CD4-positive, alpha-beta T cell treated with Interleukin-4 for 1 hour (primary cell): Measurements from ENCODE around the gene PDE5A.
A peak's percentile ranks its signal among the peaks of the same experiment; 100 is the strongest.
"Not testable (repeated sequence)": the region's sequence is repeated elsewhere in the genome, so short reads cannot be mapped to it uniquely, and the experiment has no call there.

Experiments
- DNase-seq, 2 donors: peaks; one replicate each; pipeline ENCODE4 v3.0.0-alpha.2; 2020 to 2022

Gene PDE5A

DNA sequence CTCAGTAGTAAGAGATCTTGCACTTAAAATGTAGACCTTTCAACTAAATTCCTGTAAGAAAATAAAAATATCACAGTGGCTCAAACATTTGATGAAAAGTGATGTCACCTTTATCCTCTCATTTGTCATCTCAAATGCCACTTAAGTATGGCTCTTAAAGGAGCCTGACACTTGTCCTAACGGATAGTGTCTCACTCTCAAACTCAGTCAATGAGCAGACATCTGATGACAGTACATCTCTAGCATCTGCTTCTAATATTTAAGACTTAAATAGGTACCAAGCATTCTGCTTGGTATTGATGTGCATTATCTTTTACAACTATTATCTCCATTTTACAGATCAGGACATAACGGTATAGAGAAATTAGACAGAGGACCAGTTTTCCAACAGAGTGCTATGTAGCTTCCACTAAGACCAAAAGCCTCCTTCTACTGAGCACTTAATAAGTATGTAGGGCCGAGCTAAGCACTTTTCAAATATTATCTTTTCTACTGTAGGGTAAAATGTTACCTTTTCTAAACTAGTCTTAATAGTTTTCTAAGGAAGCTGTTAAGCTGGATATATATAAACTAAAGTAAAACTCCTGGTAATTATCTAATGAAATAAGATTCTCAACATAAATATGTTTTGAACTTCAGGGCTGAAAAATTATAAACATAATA is 110.2 kb downstream of the PDE5A start:
- DNase-seq: no peak

DNA sequence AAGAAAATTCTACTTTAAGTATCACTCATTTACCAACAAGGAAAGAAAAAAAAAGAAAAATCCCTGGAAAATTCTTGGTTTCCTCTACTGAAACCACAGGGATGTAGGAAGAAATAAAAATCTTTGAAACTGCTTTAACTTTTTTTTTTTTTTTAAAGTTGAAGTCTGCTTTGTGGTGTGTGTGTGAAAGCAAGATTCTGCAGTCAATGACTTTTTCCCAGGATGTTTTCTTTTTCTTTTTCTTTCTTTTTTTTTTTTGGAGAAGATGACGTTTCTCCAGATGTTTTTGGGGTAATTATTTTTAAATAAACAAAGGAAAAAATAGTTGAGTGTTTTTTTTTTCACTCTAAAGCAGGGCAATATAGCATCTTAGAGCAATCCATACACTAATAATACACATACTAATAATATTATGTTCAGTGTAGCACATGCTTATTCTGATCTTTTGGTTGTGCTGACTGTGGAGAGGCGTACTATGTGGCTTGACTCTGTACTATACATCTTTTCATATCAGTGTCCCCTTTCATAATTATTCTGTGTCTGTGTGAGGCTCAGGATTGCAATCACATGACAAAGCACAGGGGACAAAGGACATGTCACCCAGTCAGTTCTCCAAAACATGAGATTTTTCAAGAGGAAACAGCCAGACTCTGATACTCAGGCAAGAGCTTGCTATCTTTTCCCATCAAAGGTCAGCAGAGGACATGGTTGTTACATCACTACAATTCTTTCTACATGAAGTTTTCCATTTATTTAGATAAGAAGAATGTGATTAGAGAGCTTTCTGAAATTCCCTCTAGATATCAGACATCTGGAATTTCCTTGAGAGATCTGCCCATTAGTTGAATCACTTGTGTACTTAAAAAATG is 111.0 kb downstream of the PDE5A start:
- no peak for DNase-seq

DNA sequence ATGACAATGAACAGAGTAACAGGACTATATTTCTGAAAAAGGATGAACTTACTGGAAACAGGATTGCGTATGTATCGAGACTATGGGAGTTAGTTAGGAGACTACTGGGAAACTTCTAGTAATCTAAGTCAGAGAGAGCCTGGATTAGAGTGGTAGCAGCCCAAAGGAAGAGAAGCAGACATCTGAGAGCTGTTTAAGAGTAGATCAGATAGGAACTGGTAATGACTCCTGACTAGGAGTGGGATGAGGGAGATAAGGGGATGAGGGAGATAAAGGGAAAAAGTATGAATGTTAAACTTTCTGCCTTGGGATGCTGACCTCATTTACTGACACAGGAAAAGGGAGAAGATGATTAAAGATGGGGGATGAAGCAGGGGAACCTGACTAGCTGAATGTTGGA is 116.2 kb downstream of the PDE5A start:
- no peak for DNase-seq

DNA sequence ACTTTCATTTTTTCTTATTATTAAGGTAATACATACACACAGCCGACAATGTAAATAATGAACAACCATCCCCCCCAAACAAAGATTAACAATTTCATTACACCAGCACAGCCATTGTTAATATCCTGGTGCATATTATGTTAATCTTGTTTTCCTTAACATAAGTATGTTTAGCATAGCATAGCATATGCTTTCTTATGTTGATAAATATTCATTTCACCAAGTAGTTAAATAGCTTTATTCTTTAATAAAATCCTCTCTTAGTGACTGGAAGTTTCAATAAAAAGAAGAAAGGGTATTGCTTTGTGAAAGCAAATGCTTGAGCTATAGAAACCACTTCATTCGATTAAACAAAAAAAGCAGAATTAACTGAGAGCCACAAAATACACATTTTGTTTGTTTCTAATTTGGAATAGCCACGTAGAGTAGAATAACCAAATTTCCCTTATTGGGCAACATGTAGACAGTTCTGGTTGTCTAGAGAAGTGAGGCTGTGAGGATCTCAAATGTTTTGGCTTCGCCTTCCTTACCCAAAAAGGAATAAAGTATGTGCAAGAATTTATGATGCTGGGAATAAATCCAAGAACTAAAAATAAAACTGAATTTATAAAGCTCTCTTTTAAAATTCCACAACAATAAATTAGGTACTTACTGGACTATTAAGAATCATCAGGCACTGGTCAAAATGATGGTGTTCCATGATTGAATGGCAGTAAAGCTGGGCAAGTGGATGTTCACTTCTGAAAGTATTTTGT is 118.0 kb downstream of the PDE5A start:
- DNase-seq: no peak

DNA sequence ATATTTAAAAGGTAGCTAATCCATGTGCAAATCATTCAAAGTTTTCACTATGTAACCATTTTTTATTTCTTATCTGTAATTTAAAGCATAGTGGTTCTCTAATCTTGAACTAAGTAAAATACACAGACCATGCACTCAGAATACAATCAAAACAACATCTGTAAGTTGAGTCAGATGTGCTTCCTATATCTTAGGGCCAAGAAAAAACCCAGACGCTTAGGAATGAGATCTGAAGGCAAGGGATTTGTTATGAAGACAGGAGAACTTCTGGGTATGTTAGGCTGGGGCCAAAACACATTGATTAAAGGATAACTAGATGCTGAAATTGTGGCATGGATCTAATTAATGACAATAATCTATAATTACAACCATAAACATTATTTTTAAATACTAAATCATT is 120.3 kb downstream of the PDE5A start:
- DNase-seq: no peak

DNA sequence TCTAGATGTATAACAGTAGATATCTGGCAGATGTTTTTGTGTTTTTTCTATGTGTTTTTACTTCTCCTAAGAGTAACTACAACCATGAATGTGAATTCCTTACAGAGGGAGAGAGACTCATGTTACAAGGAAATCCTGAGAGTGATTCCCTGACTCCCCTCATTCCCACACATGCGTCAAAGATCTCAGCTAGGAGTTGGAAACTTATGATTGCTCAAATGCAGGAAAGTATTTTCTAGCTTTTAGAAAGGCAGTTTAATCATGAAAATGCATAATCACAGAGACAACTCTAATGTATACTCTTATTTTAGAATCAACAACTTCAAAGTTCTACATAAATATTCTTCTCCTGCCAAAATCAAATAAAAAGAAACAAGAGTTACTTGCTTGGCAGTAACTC is 121.8 kb downstream of the PDE5A start:
- no peak for DNase-seq

DNA sequence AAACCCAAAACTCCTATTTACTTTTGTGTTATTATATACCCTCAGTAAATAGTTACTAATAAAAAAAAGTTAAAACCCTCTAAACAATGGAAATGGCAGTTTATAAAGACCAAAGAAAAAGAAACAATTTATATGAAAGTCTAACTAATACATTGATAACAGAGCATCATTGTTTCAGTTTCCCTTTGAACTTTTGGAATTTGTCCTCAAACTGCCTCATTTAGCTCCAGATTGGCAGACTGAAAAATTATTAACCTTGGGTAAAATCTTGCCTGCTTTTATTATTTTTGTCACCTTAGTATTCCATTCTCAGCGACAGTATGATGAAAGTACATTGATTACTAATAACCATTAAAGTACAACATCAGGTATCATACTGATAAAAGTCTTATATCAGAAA is 124.0 kb downstream of the PDE5A start:
- DNase-seq: no peak

DNA sequence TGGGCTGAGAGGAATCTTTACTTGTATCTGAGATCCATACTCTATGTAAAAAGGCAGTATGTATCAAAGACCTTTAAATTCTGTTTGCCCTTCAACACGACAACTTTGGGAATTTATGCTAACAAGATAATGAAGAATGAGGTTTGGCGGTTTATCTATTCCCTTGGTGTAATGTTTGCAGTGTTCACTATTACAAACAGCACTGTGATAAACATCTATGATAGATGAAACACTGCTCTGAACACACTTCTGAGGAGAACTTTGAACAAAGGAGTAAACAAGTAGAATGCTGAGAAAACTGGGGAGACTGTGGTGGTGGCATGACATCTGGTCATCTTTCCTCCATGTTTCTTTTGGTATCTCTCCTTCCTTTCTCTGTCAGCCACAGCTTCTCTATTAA is 126.9 kb downstream of the PDE5A start:
- DNase-seq: no peak

DNA sequence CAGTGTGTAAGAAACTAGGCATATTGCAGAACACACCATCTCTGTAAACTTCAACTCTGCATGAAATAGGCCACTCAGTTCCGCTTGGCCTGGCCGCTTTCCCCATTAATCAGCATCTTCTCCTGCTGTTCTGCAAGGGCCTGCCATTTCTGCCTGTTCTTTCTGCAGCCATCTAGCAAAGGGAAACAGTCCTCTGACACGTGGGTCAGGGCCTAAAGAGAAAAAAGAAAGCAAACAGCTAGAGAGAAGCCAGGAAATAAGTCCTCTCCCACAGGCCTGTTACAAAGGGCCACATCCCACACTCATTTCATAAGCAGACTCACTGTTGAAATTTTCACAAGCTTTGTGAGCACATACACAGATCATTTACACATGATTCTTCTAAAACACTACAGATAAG is 130.1 kb downstream of the PDE5A start:
- no peak for DNase-seq

DNA sequence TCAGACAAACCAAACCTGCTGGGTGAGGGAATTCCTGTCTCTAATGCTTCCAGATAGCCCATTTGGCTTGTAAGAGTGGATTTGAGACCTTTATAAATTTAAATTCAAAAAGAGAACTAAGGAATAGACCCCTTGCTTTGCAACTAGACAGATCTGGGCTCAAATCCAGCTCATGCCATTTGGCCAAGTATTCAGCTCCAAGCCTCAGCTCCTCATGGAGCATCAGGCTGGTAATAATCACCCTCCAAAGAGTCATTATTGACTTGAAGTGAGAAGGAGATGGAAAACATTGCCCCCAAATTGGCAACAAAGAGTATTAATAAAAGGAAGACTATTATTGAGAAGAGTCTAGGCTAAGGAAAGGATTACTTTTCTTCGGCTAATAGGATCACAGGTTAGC is 134.7 kb downstream of the PDE5A start:
- DNase-seq: no peak

DNA sequence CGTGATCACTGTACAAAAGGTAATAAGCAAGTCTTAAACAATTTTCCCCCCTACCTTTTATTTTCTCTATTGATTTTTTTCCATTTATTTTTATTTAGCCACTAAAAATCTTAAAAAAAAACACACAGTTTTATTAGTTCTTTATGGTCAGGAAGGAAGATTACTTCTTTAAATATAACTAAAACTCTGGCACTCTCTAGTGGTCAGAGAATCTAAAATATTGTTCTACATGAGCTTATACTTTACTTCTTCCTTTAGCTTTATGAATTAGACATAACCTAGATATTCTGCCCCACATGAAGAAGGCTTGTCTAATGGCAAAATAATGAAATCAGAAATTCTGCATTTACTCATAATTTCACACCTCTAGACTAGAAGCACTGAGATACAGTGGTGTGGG is 135.2 kb downstream of the PDE5A start:
- DNase-seq: peak in 1 of 2 donors; percentile 7

DNA sequence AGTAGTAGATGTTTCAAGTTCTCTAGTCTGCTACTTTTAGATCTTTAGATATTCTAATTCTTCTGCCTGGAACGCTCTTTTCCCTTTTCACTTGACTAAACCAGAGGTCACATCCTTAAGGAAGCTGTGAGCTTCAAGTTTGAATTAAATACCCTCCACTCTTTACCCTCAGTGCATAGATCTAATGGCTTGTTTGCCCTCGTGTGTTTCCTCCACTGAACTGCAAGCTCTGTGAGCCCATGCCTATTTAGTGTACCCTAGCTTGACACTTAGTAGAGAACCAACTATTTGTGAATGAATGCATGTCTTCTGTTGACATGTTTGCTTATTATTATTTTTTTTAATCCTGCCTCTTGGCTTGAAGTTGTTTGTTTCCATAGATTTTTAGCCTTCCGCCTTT is 138.3 kb downstream of the PDE5A start:
- no peak for DNase-seq

DNA sequence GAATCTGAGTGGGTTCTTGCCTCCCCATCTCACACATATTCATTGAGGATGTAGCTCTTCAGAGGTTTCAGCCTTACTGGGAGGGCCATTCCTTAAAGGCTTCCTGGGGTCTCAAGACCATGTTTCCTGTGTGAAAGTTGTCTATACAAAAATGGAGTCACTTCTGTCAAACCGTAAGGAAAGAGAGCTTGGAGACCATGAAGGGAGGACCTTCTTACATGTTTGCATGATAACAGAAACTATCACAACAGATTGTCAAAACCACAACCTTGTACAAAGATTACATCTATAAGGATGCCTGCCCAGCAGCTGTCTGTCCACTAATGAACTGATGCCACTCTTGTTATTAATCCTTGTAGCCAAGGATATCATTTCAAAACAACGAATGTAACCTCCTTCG is 139.3 kb downstream of the PDE5A start:
- DNase-seq: no peak

DNA sequence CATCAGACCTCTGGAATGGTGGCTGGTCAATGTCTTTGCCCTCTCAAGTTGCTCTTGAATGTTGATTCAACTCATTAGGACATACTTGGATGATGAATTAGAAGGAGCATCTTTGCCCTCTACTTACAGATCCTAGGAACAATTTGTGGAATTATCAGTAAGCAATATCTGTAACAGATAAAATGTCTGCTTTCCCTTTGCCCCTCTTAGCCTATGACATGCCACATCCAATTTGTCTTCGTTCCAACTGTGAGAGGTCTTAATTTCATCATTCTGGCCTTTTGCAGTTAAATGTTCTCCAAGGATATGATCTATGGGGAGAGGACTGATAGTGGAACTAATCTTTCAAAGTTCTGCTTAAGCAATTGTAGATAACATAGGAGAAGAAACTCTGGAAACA is 148.3 kb downstream of the PDE5A start:
- DNase-seq: no peak

DNA sequence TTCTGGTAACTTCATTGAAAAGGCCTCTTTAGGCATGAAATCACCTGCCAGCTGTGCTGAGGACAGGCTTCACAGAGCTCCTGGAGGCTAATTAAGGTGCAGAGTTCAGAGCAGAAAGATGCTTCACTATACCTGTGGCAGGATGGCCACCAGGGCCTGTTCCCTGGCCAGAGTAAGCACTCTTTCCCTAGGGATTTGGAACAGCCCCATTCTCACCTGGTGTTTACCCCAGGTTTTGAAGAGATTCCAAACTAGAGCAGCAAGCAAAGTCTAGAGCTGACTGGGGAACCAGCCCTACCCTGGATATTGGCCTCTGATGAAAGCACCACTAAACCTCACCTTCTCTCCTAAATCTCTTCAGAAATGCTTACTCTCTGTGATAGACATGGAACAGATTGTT is 148.8 kb downstream of the PDE5A start:
- no peak for DNase-seq

DNA sequence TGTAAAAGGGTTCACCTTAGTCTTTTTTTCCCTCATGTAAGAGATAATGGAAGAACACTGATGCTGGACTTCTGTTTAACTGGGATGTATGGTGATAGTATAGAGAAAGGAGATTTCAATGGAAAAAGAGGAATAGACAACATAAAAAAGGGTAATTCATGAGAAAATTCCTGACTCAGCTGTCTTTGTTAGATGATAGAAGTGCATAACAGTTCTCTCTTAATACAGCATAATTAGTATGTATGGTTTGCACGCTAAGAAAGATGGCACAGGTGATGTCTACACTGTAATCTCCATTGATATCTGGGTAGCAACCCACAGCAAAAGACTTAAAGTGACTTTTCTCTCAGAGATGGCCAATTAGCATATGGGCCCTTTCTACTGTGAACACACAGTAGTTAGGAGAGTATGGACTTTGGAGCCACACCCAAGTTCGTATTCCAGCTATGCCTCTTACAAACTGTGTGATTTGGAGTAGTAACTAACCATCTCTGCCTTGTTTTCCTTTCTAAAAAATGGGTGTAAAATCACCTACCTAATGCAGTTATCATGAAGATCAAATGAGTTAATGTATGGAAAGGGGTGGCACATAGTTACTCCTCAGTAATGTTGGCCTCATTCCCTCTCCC is 149.3 kb downstream of the PDE5A start:
- no peak for DNase-seq

DNA sequence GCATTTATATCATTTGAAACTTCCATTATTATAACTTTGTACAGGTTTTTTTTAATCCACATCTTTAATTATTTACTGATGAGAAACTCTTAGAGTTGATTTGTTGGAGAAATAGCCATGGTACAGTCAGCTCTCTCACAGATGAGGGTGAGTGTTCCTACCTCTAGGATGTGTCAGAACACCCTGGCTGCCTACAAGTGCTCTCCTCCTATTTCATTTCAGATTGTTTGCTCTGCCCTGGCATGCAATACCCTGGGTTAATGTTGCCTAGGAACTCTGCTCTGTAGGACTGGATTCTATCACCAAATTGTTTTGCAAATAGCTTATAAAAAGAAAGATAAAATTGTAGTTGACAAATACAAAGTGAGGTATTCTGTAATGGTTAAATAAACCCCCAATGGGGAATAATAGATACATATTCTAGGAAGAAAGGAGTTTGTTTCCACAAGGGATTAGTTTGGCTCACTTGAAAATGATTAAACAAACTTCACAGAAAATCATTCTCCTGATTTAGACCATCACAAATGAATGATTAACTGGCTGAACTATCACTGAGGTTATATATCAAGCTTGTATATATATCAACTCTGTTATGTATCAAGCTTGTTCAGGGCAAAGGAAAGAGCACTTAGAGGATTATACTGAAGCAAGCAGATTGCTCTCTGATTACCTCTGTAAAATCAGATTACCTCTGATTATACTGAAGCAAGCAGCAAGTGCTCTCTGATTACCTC is 150.0 kb downstream of the PDE5A start:
- DNase-seq: no peak

DNA sequence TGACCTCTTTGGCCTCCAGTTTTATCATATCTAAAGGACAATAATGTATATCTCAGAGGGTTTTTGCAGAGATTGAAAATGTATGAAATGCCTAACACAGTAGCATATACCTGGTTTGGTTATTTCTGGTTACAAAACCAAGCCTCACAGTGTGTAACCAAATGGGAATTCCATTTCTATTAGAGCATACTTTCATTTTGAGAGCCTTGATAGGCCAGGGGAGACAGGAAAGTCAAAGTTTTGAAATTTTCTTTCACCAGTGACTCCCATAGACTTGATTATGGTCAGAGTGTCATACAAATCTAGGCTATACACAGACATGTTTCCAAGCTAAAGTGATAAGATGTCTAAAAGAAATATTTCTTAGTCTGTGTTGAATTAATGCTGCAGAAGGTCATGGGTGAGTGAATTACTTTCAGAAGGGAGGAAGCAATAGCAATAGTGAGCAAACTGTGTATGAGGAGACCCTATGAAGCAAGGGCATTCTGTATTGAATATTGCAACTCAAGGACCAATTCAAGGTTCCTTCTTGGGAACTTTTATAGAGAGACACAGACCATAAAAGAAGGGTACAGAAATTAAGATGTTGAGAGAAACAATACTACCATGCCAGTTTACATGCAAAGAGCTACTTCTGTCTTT is 151.1 kb downstream of the PDE5A start:
- DNase-seq: no peak

DNA sequence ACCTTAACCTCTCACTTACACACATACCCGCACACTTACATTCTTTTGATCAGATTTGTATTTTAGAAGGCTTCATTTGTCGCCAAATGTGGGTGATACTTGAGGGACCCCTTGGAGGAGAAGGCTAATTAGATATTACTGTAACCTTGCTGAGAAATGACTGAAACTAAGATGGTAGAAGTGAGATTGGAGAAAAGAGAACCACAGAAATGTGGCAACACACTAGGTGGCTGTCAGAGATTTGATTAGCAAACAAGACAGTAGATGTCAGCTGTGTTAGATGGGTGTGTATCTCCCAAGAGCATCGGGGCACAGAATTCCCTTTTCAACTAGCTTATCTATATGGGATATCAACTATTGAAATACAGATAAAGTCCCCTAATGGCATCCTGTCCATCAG is 157.3 kb downstream of the PDE5A start:
- no peak for DNase-seq

DNA sequence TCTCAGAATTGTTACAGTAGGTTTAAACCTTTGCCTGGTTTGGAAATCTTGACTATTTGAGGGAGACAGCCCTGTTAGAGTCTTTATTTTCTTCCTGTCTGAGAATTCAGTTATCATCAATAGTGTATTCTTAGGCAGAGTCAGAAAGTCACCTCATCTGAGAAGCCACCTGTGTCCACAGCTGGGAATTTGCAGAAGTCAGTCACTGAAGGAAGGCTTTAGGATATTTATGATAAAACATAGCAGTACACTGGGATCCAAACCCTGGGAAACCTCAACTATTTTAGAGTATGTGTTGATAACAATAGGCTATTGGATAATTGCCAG is 157.9 kb downstream of the PDE5A start:
- not testable (repeated sequence) for DNase-seq

DNA sequence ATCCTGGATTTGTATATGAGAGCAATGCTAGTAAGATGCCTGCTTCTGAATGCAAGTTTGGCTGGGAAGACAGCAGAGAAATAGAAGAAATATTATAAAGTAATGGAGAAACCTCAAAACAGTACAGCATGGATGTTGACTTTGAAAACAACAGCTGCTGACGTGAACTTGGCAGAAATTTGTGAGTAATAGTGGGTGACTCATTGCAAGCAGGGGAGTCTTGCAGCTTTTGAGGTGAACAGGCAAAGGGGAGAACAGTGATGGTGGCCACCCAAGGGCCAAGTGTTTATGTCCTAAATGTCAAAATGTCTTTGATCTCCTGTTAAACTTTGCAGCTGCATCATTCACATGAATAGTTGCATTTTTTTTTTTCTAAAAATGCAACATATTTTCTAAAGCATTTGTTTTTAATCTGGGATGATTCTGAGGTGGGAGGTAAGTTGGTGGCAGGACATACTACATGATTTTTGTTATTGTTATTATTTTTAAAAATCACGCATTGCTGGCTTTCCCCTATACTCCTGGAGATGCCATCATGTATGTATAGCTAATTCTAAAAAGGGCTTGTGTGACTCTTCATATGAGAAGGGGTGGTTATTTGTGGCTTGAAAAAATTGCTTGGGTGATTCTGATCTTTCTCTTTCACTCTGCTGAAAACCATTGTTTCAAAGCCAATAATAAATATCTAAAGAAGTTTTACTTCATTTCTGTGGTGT is 158.4 kb downstream of the PDE5A start:
- not testable (repeated sequence) for DNase-seq

DNA sequence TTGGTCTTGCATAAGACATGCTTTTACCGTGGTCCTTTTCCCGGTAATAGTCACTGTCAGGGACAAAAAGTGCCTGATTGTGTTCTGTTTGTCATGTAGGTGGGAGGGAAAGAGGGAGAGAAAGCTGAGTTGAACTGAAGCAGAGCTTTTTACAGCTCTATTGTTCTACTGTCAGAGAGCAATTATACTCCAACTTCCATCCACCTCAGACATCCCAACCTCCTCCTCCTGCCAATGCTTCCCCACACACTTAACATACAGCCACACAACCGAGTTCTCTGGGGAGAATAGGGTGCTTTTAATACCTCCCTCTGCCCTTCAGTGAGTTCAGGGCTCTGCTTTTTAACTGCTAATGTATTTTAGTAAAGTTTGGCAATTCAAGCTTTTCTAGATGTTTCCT is 159.6 kb downstream of the PDE5A start:
- DNase-seq: not testable (repeated sequence)
